HepG2 (cell line): Measurements from ENCODE around the gene C13orf46. TPM values are rescaled to one million over a fixed set of nuclear protein-coding genes. Genes with fewer than 3 reads are reported as not detected.

Experiments used
- SRSF1 ChIP-seq: fragments of 200-400 bp; formaldehyde crosslinking; optimal IDR thresholded peaks from 2 replicates; pipeline ENCODE3; 2017; ENCODE audit warnings: mild to moderate bottlenecking, low read depth, low read length, moderate library complexity
- ZNF318 ChIP-seq: sonication (generic); formaldehyde crosslinking; IDR thresholded peaks from 2 replicates; pipeline ENCODE4 v1.4.0; 2020; ENCODE audit warnings: mild to moderate bottlenecking, missing genetic modification reagents
- polyA plus RNA-seq, 8 experiments: library from polyadenylated mRNA; depleted of rRNA in 3 of 8; stranded (reverse) in 7 of 8; unstranded in 1 of 8; fragments of >200 nt; fragmentation: Illumina TruSeq in 4 of 8; extraction: Trizol in 4 of 8; gene quantifications; 2 replicates each; pipeline versions ENCODE4 v1.2.1 to v1.2.3, GENCODE V29; 2011 to 2016; ENCODE audit warnings: low read depth in 4 of 8, missing spikeins in 1 of 8, mixed read lengths in 1 of 8; ENCODE audit not compliant: insufficient read depth in 1 of 8
- total RNA-seq, 5 experiments: library from RNA; depleted of rRNA; stranded (reverse); fragments of >200 nt; fragmentation: Illumina TruSeq; extraction: Trizol; gene quantifications; 2 replicates each; pipeline ENCODE4 v1.2.3, GENCODE V29; 2016; ENCODE audit warnings: low read depth in 1 of 5
- TF ChIP-seq, protein P1 (sequence below): IDR thresholded peaks from 2 replicates; pipeline ENCODE4 v1.6.1; 2016; ENCODE audit warnings: missing compliant biosample characterization, missing genetic modification reagents, borderline replicate concordance

C13orf46 gene
- total and polyA plus RNA-seq, 2 of the 13 experiments (the other 11 are each of a cell fraction or from before 2014, with no cell fraction given), result 0.01 TPM; not detected in 1

DNA sequence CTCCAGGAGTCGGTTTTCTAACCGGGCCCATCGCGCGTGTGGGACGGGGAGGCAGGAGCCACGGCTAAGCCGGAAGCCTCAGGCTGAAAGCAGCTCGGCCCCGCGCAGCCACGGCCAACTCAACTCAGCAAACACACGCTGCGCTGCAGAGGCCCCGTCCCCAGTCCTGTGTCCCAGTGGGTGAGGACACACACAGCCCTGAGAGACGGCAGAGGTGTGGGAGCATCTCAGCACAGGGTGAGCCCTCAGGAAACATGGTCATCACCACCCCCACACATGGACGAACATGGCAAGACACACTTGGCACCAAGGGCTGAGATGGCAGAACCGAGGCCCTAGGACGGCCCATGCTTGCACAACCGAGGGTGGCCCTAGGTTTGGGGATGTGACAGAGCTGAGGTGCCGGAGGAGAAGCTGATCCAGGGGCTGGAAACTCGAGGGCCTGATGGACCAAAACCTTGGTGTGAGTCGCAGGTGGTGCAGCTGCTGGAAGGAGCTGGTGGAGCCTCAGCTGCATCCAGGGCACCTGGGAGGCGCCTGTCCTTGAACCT, 29.0 kb upstream of the C13orf46 start (continued):
- no peak for TF ChIP-seq ZNF318 (CRISPR knock-in tag)
- TF ChIP-seq SRSF1, result no peak
- TF ChIP-seq, protein P1, sequence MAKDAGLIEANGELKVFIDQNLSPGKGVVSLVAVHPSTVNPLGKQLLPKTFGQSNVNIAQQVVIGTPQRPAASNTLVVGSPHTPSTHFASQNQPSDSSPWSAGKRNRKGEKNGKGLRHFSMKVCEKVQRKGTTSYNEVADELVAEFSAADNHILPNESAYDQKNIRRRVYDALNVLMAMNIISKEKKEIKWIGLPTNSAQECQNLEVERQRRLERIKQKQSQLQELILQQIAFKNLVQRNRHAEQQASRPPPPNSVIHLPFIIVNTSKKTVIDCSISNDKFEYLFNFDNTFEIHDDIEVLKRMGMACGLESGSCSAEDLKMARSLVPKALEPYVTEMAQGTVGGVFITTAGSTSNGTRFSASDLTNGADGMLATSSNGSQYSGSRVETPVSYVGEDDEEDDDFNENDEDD (CRISPR knock-in tag), result no peak
